GM18873 (cell line): ENCODE results near the gene SLC25A21.

Experiments
- ATAC-seq: cut with Tn5 transposase; IDR thresholded peaks from one replicate; pipeline ENCODE4 v1.9.1; 2021; ENCODE audit warnings: mild to moderate bottlenecking, moderate library complexity, moderate number of reproducible peaks; ENCODE audit not compliant: unreplicated experiment, low FRiP score

SLC25A21 gene

DNA sequence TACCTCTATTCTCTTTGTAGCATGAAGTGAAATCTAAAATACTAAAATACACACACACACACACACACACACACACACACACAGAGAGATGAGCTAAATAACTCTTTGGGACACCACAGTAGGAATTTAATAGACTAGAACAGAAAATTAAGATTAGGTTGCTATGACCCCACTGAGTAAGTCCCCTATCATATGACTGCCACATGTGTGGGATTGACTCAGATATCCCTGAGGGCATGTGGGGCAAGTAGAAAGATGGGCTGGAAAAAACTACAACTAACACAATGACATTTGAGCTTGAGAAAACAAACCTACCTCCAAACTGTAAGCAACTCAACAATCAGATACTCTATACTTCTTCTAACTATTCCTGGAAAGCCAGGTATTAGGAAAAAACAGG, 27.0 kb downstream of the SLC25A21 start:
- ATAC-seq, result no peak

DNA sequence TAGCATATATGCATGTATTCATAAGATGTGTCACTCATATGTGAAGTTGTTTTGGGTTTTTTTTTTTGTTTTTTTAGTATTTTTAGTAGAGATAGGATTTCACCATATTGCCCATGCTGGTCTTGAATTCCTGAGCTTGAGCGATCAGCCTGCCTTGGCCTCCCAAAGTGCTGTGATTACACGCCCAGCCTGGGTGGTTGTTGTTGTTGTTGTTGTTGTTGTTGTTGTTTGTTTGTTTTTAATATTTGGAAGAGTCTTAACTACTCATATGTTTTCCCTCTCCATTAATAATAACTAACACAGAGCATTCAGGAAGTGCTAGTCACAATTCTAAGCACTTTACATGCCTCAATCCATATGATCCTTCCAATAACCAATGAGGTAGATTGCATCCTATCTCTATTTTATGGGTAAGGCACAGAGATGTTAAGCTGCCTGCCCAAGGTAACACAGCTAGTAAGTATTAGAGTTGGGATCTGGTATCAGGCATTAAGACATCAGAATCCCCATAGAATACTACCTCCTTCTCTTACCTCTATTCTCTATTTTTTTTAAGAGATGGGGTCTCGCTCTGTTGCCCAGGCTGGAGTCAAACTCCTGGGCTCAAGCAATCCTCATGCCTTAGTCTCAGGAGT, 27.6 kb downstream of the SLC25A21 start:
- ATAC-seq, result no peak

DNA sequence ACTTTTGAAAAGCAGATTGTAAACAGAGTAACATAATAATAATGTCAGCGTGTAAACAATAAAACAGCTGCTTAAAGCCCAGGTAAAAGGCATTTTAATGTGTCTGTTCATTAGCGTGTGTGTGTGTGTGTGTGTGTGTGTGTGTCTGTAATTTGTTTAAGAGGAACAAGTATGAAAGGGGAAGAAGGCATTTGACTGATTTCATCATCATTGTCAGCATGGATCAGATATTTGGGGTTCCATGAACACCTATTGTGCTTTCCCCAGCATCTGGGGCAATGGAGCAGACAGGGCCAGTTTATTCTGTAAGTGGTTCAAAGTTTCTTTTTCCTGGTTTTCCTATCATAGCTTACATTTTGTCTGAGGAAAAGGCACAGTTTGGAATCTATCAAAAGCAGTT, 28.9 kb downstream of the SLC25A21 start:
- no peak for ATAC-seq

DNA sequence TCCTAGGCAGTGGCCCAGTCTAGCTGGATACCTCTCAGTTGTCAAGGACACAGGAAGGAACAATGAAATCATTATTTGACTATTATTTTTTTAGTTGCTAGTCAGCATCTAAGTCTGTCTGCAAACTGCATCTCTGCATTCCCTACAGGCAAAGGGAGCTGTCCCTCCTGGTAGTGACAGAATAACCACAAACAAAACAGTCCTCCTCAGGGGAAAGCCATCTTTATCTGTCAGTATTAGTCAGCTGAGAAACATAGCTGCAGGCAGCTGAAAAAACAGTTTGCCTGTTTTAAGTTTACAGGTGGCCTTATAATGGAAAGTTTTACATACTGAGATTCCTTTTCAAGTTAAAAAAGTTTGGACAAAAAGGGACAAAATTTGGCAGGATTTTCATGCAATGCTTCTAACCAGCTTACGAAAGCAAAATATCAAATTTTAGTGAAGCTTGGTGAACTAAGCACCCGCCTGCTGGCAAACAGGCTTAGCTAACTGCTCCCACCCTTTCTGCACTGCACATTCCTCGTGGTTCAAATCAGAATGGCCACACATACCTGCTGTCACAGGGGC, 29.5 kb downstream of the SLC25A21 start:
- ATAC-seq, result no peak

DNA sequence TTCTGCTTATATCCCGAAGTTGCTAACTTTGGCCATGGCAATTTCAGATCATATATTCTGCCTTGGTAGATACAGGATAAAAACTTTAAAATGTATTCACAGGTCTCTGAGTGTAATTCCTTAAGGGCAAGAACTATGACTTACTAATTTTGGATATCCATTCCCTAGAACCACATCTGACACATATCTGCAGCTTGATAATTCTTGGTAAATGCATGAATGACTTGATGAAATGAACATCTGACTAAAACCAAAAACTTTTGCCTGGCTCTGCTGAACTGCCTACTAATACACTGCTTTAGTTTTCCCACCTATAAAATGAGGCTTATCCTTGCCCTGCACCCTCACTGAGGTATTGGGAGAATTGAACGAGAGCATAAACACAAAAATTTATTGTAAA, 32.2 kb downstream of the SLC25A21 start:
- no peak for ATAC-seq

DNA sequence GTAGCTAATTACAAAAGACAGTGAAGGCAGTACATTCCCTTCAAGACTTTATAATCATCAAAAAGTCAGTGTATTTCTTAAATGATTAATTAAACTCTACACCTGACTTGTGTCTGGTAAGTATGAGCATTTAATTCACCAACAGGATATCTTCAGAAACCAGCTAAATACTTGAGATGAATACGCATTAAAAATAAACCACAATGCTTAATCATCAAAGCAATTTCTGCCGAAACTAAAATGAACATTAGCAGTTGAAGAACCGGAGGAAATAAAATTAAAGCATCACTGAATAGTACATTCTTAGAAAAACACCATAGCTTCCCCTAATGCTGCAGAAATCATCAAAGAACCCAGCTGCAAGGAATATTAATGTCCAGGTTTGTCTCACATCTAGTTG, 32.7 kb downstream of the SLC25A21 start:
- no peak for ATAC-seq

DNA sequence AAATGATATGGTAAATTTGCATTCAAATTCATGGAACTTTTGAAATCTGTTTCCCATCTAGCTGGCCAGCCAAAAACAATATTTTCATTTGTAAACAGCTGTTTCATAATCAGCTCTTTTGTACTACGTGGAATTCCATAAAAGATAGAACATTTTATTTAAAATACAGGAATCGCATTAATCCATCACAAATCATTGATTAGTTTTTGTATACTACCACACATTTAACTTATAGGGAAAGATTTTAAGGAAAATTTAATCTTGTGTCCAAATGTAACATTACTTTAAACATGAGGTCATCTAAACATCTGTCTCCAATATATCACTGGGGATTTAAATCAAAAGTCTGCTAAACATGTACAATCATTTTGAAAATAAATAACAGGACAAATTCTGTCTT, 33.5 kb downstream of the SLC25A21 start:
- no peak for ATAC-seq

DNA sequence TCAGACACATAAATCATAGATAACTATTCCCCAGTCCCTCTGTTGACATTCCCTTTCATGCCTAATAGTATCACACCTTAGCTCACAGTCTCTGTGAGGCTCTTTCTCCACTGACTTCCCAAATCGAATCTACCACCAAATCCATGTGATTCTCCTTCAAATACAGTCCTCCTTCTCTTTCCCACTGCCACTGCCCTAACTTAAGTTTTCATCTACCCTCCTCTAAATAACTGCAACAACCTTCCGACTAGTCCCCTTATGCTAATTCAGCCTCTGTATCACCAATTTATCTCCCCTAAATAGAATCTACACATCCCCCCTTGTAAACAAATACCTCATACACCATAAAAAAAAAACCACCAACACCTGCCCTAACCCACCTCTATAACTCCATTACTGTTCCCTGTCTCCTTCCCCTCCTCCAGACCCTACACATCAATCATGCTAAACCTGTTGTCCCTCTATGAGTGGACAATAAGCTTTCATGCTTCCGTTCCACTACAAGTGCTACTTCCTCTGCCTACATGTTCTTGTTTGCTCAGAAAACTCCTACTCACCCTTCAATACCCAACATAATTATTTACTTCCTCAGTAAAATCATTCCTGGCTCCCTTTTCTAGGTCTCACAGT, 39.0 kb downstream of the SLC25A21 start:
- ATAC-seq, result no peak

DNA sequence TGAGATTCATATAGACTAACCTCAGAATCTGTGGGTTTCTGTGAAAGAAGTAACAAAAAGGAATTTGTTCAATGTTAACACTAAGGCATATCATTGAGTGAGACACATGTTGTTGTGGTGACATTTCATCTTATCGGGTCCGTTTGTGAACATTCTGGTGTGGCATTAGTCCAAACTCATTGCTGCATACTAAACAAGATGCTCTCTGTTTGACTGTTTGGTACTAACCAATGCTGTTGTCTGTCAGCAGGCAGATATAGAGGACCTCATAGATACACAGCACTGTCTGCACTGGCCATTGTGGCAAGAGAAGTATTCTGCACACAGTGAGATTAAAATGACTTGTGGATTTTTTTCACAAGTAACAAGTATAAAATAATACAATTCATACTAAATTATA, 41.2 kb downstream of the SLC25A21 start:
- ATAC-seq, result no peak

DNA sequence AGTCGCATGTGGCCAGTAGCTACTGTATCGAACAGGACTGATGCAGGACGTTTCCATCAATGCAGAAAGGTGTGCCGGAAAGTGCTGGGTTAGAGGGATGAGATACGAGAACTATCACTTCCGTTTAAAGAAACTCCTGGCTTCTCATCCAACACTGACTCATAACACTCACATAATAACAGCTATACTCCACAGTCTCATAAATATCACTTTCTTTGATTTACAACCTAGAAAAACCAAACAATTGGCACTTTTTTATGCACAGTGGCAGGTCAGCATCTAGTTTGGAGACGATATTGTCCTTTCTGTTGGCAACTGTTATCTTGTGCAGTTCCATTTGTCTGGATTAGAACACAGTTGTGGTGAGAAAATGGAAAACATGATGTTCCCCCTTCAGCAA, 43.4 kb downstream of the SLC25A21 start:
- no peak for ATAC-seq

DNA sequence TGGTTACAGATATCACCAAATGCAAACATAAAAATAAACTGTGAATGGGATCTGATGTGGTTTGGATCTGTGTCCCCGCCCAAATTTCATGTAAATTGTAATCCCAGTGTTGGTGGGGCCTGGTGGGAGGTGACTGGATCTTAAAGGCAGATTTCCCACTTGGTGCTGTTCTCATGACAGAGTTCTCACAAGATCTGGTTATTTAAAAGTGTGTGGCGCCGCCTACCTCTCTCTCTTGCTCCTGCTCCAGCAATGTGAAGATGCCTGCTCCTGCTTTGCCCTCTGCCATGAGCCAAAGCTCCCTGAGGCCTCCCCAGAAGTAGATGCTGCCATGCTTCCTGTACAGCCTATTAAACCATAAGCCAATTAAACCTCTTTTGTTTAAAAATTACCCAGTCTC, 47.8 kb downstream of the SLC25A21 start:
- no peak for ATAC-seq

DNA sequence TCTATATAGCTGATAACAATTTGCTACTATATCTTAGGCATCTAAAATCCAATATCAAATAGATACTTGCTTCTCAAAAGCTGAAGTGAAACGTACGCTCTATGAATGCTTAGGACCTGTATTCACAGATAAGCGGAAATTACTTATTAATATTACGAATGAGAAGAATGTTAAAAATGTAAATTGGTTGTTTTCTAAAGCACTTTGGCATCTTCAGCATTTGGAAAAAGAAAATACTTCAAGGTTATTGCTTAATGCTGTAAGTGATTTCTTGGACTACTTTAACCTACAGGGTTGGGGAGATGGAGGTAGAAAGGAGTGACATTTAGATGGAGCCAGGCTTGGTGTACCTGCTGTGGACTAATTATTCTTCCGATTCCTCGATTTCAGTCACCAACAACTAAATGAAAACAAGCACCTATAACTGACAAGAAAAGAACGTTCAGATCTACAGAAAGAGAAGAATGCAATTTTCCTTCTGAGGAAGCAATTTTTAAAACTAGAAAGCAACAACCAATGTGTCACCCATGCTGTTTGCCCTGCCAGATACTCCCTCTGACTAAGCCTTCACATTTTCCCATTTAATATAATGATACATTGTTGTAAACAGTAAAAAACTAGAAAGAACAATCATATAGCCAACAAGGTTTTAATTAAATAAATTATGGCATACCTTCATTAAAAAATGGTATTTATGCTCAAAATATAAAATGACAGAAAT, 49.3 kb downstream of the SLC25A21 start:
- no peak for ATAC-seq

DNA sequence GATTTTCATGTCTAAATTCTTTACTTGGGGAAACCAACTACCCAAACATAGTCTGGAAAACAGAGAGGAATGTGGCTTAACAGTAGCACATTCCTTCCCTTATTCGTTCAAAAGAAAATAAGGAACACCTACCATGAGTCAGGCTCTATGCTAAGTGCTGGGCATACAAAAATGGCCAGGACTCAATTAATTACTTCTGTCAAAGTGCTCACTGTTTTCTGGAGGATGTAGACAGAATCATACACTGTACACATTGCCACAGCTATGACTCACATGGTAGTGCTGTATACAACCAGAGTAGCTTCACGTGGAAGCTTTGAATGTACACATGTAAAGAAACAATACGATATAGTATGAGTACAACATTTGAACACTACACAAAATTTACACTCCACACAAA, 50.1 kb downstream of the SLC25A21 start:
- no peak for ATAC-seq

DNA sequence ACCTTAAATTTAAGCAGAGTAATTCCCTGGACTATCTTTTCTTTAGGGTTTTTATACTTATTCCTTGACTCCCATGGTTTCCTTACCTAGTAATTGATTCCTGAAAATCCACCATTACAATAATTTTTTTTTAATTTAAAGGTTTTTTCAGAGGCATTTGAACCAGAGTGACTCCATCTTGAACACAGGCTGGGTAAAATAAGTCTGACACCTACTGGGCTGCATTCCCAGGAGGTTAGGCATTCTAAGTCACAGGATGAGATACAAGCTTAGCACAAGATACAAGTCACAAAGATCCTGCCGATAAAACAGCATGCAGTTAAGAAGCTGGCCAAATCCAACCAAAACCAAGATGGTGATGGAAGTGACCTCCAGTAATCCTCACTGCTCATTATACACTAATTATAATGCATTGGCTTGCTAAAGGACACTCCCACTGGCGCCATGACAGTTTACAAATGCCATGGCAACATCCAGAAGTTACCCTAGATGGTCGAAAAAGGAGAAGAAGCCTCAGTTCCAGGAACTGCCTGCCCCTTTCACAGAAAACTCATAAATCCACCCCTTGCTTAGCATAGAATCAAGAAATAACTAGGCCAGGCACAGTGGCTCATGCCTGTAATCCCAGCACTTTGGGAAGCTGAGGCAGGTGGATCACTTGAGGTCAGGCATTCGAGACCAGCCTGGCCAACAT, 53.6 kb downstream of the SLC25A21 start:
- no peak for ATAC-seq

DNA sequence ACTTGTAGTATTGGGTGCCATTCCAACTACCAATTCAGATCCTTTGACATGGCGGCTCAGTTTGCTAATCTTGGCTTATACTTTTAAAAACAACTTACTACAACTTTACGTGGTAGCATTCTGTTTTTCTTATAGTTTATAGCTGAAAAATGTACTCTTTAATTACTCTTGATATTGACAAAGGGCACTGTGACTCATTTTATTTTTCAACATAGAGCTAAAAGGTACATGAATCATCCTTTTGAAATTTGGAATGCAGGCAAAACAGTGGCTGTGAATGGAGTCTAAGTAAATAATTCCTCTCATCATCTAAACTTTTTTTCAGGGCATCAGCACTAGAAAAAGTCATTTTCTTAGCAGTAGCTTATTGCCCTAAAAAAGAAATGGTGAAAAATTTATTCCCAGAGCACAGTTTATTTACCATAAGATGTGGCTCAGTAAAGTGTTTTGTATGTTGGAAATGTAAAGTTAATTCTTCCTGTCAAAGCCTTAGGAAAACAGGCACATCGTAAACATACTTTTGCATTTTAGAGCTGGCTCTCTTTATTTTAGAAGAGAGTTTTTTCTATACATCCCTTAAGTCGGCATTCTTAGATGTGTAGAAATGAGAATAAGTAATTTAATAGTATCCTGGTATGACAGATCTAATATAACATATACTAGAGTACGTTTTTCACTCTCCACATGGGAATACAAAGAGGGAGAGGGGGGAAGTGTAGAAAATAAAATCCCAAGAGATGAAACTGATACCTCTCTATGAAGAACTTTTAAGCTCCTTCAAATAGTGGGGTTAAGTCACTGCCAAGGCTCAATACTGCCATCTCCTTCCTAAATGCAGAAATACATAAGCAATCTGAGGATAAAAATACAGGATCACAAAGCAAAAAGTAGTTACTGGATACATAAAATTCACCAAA, 55.2 kb downstream of the SLC25A21 start:
- ATAC-seq, result no peak

DNA sequence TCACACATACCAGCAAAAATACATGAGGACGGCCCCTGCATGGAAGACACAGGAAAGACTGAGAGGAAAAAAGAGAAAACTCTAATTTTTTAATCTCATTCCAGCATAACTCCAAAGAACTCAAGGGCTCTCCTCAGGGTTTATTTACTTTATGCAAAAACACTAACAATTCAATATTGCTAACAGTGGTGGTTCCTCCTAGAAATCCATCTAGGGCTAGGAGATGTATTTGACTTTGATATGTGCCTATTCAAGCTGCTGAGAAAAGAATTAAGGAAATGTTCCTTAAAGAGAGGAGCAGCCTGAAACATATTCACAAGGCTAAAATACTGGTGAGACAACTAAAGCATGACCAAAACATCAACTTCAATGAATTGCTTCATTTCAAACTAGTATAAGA, 57.0 kb downstream of the SLC25A21 start:
- no peak for ATAC-seq

DNA sequence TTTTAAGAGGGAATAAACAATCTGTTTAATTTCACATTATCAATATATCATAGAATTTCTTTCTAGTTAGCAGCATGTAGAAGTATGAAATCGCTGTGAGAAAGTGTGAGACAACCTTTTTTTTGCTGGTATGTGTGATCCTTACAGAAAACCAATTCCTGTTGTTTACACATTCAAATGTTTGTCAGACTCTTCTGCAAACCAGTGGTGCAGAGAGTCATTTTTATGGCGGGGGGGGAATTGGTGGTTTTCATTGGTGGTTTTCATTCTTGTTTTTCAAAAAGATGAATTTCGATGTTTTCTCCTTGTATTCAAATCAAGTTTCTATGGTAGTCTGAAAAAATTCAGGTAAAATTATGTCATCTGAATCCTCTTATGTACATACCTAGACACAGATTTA, 57.8 kb downstream of the SLC25A21 start:
- no peak for ATAC-seq

DNA sequence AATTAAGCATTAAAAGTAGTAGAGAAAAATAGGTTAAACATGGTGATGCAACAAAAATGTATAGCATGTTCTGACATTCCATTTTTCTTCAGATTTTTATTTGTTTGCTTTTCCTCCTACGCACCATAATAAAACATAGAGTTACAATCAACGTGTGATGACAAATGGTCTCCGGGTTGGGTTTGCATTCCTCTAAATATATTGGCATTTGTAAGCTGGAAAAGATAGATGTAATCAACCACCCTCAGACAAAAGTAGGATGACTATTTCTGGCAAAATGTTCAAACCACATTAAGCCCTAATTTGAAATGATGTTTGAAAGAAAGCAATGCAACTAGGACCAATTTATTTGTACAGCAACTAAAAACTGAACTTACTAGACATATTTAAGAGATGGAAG, 58.4 kb downstream of the SLC25A21 start:
- no peak for ATAC-seq

DNA sequence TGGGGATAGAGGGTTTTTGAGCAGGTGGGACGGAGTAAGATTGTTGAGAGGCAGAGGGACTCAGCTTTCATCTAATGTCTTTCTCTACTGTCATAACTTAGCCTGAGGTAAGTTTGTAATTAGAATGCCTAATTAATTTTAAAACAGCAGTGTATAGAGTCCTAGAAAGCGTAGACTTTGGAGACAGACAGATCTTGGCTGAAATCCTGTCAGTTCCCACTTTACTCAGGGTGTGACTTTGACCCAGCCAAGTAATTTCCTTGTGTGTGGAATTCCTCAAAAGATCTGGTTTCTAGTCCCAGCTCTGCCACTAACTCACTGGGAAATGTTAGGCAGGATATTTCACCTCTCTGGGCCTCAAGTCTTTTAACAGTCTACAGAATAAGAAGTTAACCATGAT, 74.3 kb downstream of the SLC25A21 start:
- ATAC-seq, result no peak

DNA sequence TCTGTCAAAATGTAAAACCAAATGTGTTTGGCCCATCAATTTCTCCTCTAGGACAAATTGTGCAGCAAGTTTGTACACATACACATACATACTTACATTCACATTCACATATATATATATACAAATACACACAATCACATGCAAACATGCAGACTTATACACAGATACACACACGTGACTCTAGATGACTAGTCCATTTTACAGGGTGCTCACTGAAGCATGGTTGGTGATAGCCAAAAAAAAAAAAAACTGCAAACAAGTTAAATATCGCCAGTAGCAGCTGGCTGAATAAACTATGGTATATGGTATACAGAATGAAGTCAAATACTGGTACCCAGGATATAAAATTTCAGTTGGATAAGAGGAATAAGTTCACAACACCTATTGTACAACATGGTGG, 77.9 kb downstream of the SLC25A21 start:
- ATAC-seq, result no peak
